Calu3 (cell line): ENCODE results near the gene S100A14. TPM values are rescaled to one million over a fixed set of nuclear protein-coding genes. Genes with fewer than 3 reads are reported as not detected.
A peak's percentile ranks its signal among the peaks of the same experiment; 100 is the strongest.

Source experiments
- BruUV-seq: library from RNA; stranded (reverse); fragments of 400-500 nt; replicated peaks from 2 replicates; lab custom pipeline; 2021; lab: Mats Ljungman, UMichigan
- CTCF ChIA-PET: fragments of 300-600 bp; sonication (Branson Sonifier 250); formaldehyde crosslinking; loops from one replicate; lab custom pipeline; 2022; ENCODE audit warnings: antibody characterized with exemption; lab: Charles Lee
- DNase-seq: peaks from one replicate; pipeline ENCODE4 v3.0.0; 2022
- H3K27ac Mint-ChIP-seq: one replicate; pipeline ENCODE4 v1.8.0; 2022; ENCODE audit warnings: mixed read lengths; ENCODE audit not compliant: unreplicated experiment
- H3K27me3 Mint-ChIP-seq: one replicate; pipeline ENCODE4 v1.8.0; 2022; ENCODE audit warnings: mixed read lengths; ENCODE audit not compliant: unreplicated experiment
- H3K36me3 Mint-ChIP-seq: one replicate; pipeline ENCODE4 v1.8.0; 2022; ENCODE audit warnings: mild to moderate bottlenecking, moderate library complexity, mixed read lengths; ENCODE audit not compliant: insufficient read depth, unreplicated experiment
- H3K4me1 Mint-ChIP-seq: one replicate; pipeline ENCODE4 v1.8.0; 2022; ENCODE audit warnings: mild to moderate bottlenecking, low read depth, mixed read lengths; ENCODE audit not compliant: unreplicated experiment
- H3K4me3 Mint-ChIP-seq: one replicate; pipeline ENCODE4 v1.8.0; 2022; ENCODE audit warnings: mild to moderate bottlenecking, low read depth, moderate library complexity, mixed read lengths; ENCODE audit not compliant: unreplicated experiment
- H3K9me3 Mint-ChIP-seq: one replicate; pipeline ENCODE4 v1.8.0; 2022; ENCODE audit warnings: low read depth, mixed read lengths; ENCODE audit not compliant: unreplicated experiment
- CTCF ChIP-seq: fragments of 200-600 bp; IDR thresholded peaks from one replicate; pipeline ENCODE4 v1.8.0; 2022; ENCODE audit warnings: antibody characterized with exemption; ENCODE audit not compliant: unreplicated experiment
- intact Hi-C: fragments of 100-400 bp; cut with micrococcal nuclease; formaldehyde crosslinking; loops from one replicate; pipeline ENCODE4 v1.10.0; 2022; ENCODE audit not compliant: unreplicated experiment
- total RNA-seq: library from RNA; stranded (reverse); gene quantifications from 2 replicates; pipeline ENCODE4 v1.2.3, GENCODE V29; 2022

Gene S100A14
- total RNA-seq, 1 experiment from 2014 or later: 74.6 TPM

GRCh38 chr1:153633754-153634665, 17.9 kb upstream of the S100A14 start, which contains the start of gene CHTOP:
CHTOP (plus strand) TSS chr1:153634066; CDS start chr1:153636589, 2,523 bp downstream.
- Mint-ChIP-seq H3K36me3 (peaks cover 65% of the 10 kb centered on the region), H3K4me1 (peaks cover 44% of the 10 kb centered on the region), H3K4me3 (peak within 1 kb of the TSS; percentile 98), H3K9me3 (no peaks in the 10 kb centered on the region), H3K27ac (peak within 1 kb of the TSS; percentile 98), H3K27me3 (no peaks in the 10 kb centered on the region)
- BruUV-seq: TSS peak; percentile 81
- CTCF ChIA-PET: interaction anchor here (0.6 to 2.5 kb wide), 16 partner anchors 15 to 333 kb away, joined by 3 to 28 read pairs (median 4); partner anchors contain the start of genes CREB3L4, S100A14, S100A16 and S100A2
- TF ChIP-seq CTCF: no peak
- peak; percentile 99 for DNase-seq
- intact Hi-C loops: loop anchor here (2.0 kb wide), 1 partner anchor 61 kb away; no protein-coding TSS in a partner anchor

- BruUV-seq: no TSS peak
- H3K9me3 Mint-ChIP-seq: no peaks in the 10 kb centered on the region
- H3K27ac Mint-ChIP-seq: peak overlapping the region; percentile 98
- DNase-seq: no peak
- H3K36me3 Mint-ChIP-seq: peaks cover 58% of the 10 kb centered on the region
- H3K4me3 Mint-ChIP-seq: peak overlapping the region; percentile 98
- peaks cover 44% of the 10 kb centered on the region for H3K4me1 Mint-ChIP-seq
- intact Hi-C loops: no loop called here
- H3K27me3 Mint-ChIP-seq: no peaks in the 10 kb centered on the region
- no peak for TF ChIP-seq CTCF
- CTCF ChIA-PET: interaction anchor here (0.5 to 2.5 kb wide), 14 partner anchors 17 to 334 kb away, joined by 3 to 28 read pairs (median 4); partner anchors contain the start of genes CREB3L4, S100A14, S100A16 and S100A2
Observed at GRCh38 chr1:153633161-153633753, 17.1 kb upstream of the S100A14 start.

- BruUV-seq: no TSS peak
- Mint-ChIP-seq H3K27ac (no peak overlapping the region), H3K9me3 (no peaks in the 10 kb centered on the region), H3K4me3 (no peak overlapping the region), H3K36me3 (peaks cover 57% of the 10 kb centered on the region), H3K27me3 (no peaks in the 10 kb centered on the region), H3K4me1 (peaks cover 36% of the 10 kb centered on the region)
- CTCF ChIA-PET: interaction anchor here (1.1 to 1.9 kb wide), 3 partner anchors 18 to 59 kb away, joined by 3 to 8 read pairs (median 3); partner anchors contain the start of gene S100A16
- no peak for DNase-seq
- intact Hi-C loops: no loop called here
- no peak for TF ChIP-seq CTCF
Observed at GRCh38 chr1:153631047-153632022, 15.2 kb upstream of the S100A14 start.
